Activated naive CD8-positive, alpha-beta T cell (primary cell): ENCODE data around the gene TREM2.
"Not testable (repeated sequence)": the region's sequence is repeated elsewhere in the genome, so short reads cannot be mapped to it uniquely, and the experiment has no call there.

Experiments used
- H3K27ac Mint-ChIP-seq: one replicate; pipeline ENCODE4 v1.8.0; 2021; ENCODE audit warnings: mixed read lengths
- H3K27me3 Mint-ChIP-seq: one replicate; pipeline ENCODE4 v1.8.0; 2021; ENCODE audit warnings: mixed read lengths
- H3K36me3 Mint-ChIP-seq: one replicate; pipeline ENCODE4 v1.8.0; 2021; ENCODE audit warnings: mixed read lengths
- H3K4me1 Mint-ChIP-seq: one replicate; pipeline ENCODE4 v1.8.0; 2021; ENCODE audit warnings: low read depth, mixed read lengths
- H3K4me3 Mint-ChIP-seq: one replicate; pipeline ENCODE4 v1.8.0; 2021; ENCODE audit warnings: mild to moderate bottlenecking, mixed read lengths
- H3K9me3 Mint-ChIP-seq: one replicate; pipeline ENCODE4 v1.8.0; 2021; ENCODE audit warnings: low read depth, mixed read lengths

TREM2 gene

GRCh38 chr6:41190791-41191190 lies 27.9 kb upstream of the TREM2 start:
- Mint-ChIP-seq H3K4me3 (no peak overlapping the region), H3K4me1 (peaks cover 27% of the 10 kb centered on the region), H3K9me3 (peaks cover 4% of the 10 kb centered on the region), H3K27me3 (no peaks in the 10 kb centered on the region), H3K27ac (no peak overlapping the region), H3K36me3 (peaks cover 10% of the 10 kb centered on the region)

DNA sequence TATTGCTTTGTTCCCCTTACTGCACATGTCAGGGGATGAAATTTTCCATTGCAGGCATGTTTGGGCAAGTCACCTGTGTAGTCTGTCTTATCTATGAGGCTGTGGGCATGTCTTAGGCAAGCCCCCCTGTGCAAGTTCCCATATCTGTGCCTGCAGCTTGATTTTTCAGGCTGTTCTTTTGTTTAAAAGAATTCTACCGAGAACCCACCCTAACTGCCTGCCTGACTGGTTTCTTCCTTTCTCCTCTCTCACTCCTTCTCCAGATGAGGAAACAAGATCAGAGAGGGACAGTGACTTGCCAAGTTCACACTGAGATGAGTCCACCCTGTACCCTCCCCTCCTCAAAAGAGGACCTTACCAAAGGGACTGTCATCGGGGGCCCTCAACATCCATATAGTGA lies 27.1 kb upstream of the TREM2 start:
- Mint-ChIP-seq H3K4me1 (peaks cover 28% of the 10 kb centered on the region), H3K9me3 (peaks cover 4% of the 10 kb centered on the region), H3K4me3 (no peak overlapping the region), H3K36me3 (peaks cover 10% of the 10 kb centered on the region), H3K27ac (no peak overlapping the region), H3K27me3 (no peaks in the 10 kb centered on the region)

GRCh38 chr6:41189046-41189445 lies 26.1 kb upstream of the TREM2 start:
- not testable (repeated sequence) for H3K36me3 Mint-ChIP-seq, H3K9me3 Mint-ChIP-seq, H3K4me3 Mint-ChIP-seq, H3K27me3 Mint-ChIP-seq, H3K27ac Mint-ChIP-seq
- peaks cover 21% of the 10 kb centered on the region for H3K4me1 Mint-ChIP-seq

- no peak overlapping the region for H3K27ac Mint-ChIP-seq
These were observed 25.3 kb upstream of the TREM2 start for GRCh38 chr6:41187924-41188886.

GRCh38 chr6:41186031-41186562 lies 23.2 kb upstream of the TREM2 start:
- H3K27me3 Mint-ChIP-seq: no peaks in the 10 kb centered on the region
- no peak overlapping the region for H3K27ac Mint-ChIP-seq
- no peak overlapping the region for H3K4me3 Mint-ChIP-seq
- peaks cover 4% of the 10 kb centered on the region for H3K9me3 Mint-ChIP-seq
- H3K4me1 Mint-ChIP-seq: peaks cover 26% of the 10 kb centered on the region
- peaks cover 7% of the 10 kb centered on the region for H3K36me3 Mint-ChIP-seq

More at GRCh38 chr6:41187924-41188886, 25.3 kb upstream of the TREM2 start:
- peaks cover 4% of the 10 kb centered on the region for H3K9me3 Mint-ChIP-seq
- H3K4me1 Mint-ChIP-seq: peaks cover 17% of the 10 kb centered on the region
- H3K4me3 Mint-ChIP-seq: no peak overlapping the region
- H3K36me3 Mint-ChIP-seq: peaks cover 7% of the 10 kb centered on the region
- no peaks in the 10 kb centered on the region for H3K27me3 Mint-ChIP-seq

DNA sequence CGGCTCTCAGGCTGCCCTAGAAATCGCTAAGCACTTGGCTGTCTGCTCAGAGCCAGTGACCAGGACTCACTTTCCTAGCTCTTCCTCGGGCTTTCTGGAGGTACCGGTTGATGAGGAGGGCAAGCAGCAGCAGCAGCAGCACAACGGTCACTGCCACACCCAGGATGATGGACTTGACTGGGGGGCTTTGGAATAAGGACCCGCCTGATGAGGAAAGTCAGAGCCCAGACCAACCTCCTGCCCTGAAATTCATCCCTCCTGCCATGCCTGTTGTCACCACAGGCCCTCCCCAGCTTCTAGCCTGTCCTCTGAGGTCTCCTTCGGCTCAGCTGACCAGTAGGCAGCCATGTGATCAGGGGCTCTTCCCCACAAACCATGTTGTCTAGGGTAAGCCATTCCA lies 21.8 kb upstream of the TREM2 start:
- peaks cover 4% of the 10 kb centered on the region for H3K9me3 Mint-ChIP-seq
- peaks cover 26% of the 10 kb centered on the region for H3K4me1 Mint-ChIP-seq
- peaks cover 4% of the 10 kb centered on the region for H3K36me3 Mint-ChIP-seq
- no peak overlapping the region for H3K27ac Mint-ChIP-seq
- H3K27me3 Mint-ChIP-seq: no peaks in the 10 kb centered on the region
- H3K4me3 Mint-ChIP-seq: no peak overlapping the region

GRCh38 chr6:41182069-41183034 lies 19.4 kb upstream of the TREM2 start:
- H3K27me3 Mint-ChIP-seq: no peaks in the 10 kb centered on the region
- no peak overlapping the region for H3K27ac Mint-ChIP-seq
- no peak overlapping the region for H3K4me3 Mint-ChIP-seq
- peaks cover 22% of the 10 kb centered on the region for H3K4me1 Mint-ChIP-seq
- H3K9me3 Mint-ChIP-seq: no peaks in the 10 kb centered on the region
- H3K36me3 Mint-ChIP-seq: peaks cover 2% of the 10 kb centered on the region

DNA sequence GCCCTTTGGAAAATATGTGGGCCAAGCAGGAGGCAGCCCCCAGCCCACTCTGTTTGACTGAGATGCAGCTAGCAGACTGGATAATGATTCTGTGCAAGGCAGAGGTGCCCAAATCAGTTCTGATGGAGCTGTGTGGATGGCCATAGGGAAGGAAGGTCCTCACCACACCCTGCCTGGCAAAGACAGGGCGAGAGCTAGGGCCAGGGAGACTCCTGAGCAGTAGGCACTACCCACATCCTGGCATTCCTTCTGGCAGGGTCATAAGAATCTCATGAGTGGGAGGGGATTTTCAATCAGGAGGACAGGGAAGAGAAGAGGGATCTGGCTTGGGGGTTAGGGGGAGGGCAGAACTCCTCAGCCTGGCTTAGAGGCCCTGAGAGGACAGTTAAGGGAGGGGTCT lies 18.6 kb upstream of the TREM2 start:
- Mint-ChIP-seq H3K27me3 (no peaks in the 10 kb centered on the region), H3K4me1 (peaks cover 19% of the 10 kb centered on the region), H3K9me3 (no peaks in the 10 kb centered on the region), H3K36me3 (peaks cover 2% of the 10 kb centered on the region), H3K4me3 (no peak overlapping the region), H3K27ac (no peak overlapping the region)

- H3K27ac Mint-ChIP-seq: no peak overlapping the region
- no peak overlapping the region for H3K4me3 Mint-ChIP-seq
- H3K27me3 Mint-ChIP-seq: no peaks in the 10 kb centered on the region
- H3K9me3 Mint-ChIP-seq: no peaks in the 10 kb centered on the region
- peaks cover 2% of the 10 kb centered on the region for H3K36me3 Mint-ChIP-seq
- H3K4me1 Mint-ChIP-seq: peaks cover 13% of the 10 kb centered on the region
These were observed 16.2 kb upstream of the TREM2 start for GRCh38 chr6:41179163-41179562.

GRCh38 chr6:41177695-41178094 lies 14.8 kb upstream of the TREM2 start:
- peaks cover 2% of the 10 kb centered on the region for H3K36me3 Mint-ChIP-seq
- H3K4me1 Mint-ChIP-seq: peaks cover 13% of the 10 kb centered on the region
- H3K4me3 Mint-ChIP-seq: no peak overlapping the region
- no peaks in the 10 kb centered on the region for H3K27me3 Mint-ChIP-seq
- no peaks in the 10 kb centered on the region for H3K9me3 Mint-ChIP-seq
- no peak overlapping the region for H3K27ac Mint-ChIP-seq

DNA sequence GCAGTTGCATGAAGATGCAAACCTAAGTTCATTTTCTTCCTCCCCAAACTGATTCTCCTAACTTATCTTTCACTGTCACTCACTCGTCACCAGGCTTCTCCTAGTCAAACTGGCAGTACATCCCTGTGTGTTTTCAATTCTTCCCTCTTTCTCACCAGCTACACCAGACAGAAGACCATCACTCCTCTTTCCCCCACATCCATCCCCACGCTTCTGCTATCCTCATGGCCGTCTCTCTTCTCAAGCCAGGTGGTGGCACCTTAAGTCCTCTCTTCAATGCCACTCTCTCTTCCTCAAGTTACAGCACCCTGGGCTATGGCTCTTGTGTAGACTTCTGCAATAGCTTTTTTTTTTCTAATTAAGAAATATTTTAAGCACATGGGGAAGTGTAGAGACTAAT lies 14.4 kb upstream of the TREM2 start:
- Mint-ChIP-seq H3K9me3 (no peaks in the 10 kb centered on the region), H3K4me3 (no peak overlapping the region), H3K4me1 (peaks cover 11% of the 10 kb centered on the region), H3K27me3 (no peaks in the 10 kb centered on the region), H3K36me3 (peaks cover 2% of the 10 kb centered on the region), H3K27ac (no peak overlapping the region)

- no peak overlapping the region for H3K4me3 Mint-ChIP-seq
- peaks cover 2% of the 10 kb centered on the region for H3K36me3 Mint-ChIP-seq
- H3K27me3 Mint-ChIP-seq: no peaks in the 10 kb centered on the region
- no peaks in the 10 kb centered on the region for H3K9me3 Mint-ChIP-seq
- no peaks in the 10 kb centered on the region for H3K4me1 Mint-ChIP-seq
- no peak overlapping the region for H3K27ac Mint-ChIP-seq
These were observed 13.3 kb upstream of the TREM2 start for GRCh38 chr6:41176189-41176588.

GRCh38 chr6:41175084-41175483 lies 12.2 kb upstream of the TREM2 start:
- no peak overlapping the region for H3K27ac Mint-ChIP-seq
- H3K4me1 Mint-ChIP-seq: no peaks in the 10 kb centered on the region
- H3K36me3 Mint-ChIP-seq: peaks cover 2% of the 10 kb centered on the region
- no peaks in the 10 kb centered on the region for H3K27me3 Mint-ChIP-seq
- H3K4me3 Mint-ChIP-seq: no peak overlapping the region
- no peaks in the 10 kb centered on the region for H3K9me3 Mint-ChIP-seq

- Mint-ChIP-seq H3K4me1 (no peaks in the 10 kb centered on the region), H3K9me3 (no peaks in the 10 kb centered on the region), H3K27ac (no peak overlapping the region), H3K27me3 (no peaks in the 10 kb centered on the region), H3K36me3 (peaks cover 2% of the 10 kb centered on the region), H3K4me3 (no peak overlapping the region)
These were observed 11.7 kb upstream of the TREM2 start for GRCh38 chr6:41174610-41175009.

- Mint-ChIP-seq H3K36me3 (no peaks in the 10 kb centered on the region), H3K27me3 (peaks cover 2% of the 10 kb centered on the region), H3K27ac (no peak overlapping the region), H3K4me1 (no peaks in the 10 kb centered on the region), H3K9me3 (no peaks in the 10 kb centered on the region), H3K4me3 (no peak overlapping the region)
These were observed 9.0 kb upstream of the TREM2 start for GRCh38 chr6:41171908-41172307.
